HepG2 (cell line): ENCODE results near the gene CTCF. TPM values are rescaled to one million over a fixed set of nuclear protein-coding genes. Genes with fewer than 3 reads are reported as not detected.

Experiments
- ATAC-seq: fragments of 200-7000 bp; cut with Tn5 transposase; 3 replicates; pipeline ENCODE4 v1.9.1; 2020; ENCODE audit warnings: mild to moderate bottlenecking, moderate library complexity
- BruUV-seq: library from RNA; stranded (reverse); fragments of 400-500 nt; replicated peaks from 2 replicates; lab custom pipeline; 2021; lab: Mats Ljungman, UMichigan
- CTCF ChIA-PET: fragments of 300-600 bp; formaldehyde crosslinking; extraction: SDS; loops from one replicate; lab custom pipeline; 2021; ENCODE audit warnings: low total read pairs, inconsistent platforms, low intra/inter-chr PET ratio; lab: Yijun Ruan, JAX
- POLR2A ChIA-PET: fragments of 350-600 bp; sonication (Branson Sonifier 250); formaldehyde crosslinking; loops from one replicate; lab custom pipeline; 2020; ENCODE audit warnings: antibody characterized with exemption, inconsistent platforms; lab: Yijun Ruan, JAX
- DNase-seq: peaks from one replicate; pipeline ENCODE4 v3.0.0-alpha.2; 2015; ENCODE audit warnings: low spot score
- FAIRE-seq: peaks from 3 replicates; lab custom pipeline; 2011; peaks lifted over from hg19 to GRCh38; lab: Jason Lieb, UNC
- H2AFZ ChIP-seq: one replicate; pipeline ENCODE4 v1.6.1; 2011; ENCODE audit warnings: low read length, inconsistent platforms
- H3K27ac ChIP-seq: fragments of 300-600 bp; 3 replicates; pipeline ENCODE4 v1.8.0; 2011; ENCODE audit warnings: mixed run types, mild to moderate bottlenecking, mixed read lengths, low read length, inconsistent platforms; ENCODE audit not compliant: insufficient read depth; ENCODE audit errors: extremely low read length
- H3K27me3 ChIP-seq, 2 experiments: fragments of 200-600 bp in 1 of 2; 2 replicates in 1 of 2; 3 replicates in 1 of 2; pipeline versions ENCODE4 v1.6.0 to v1.8.0; 2011; ENCODE audit warnings: low read length in 2 of 2, mild to moderate bottlenecking in 2 of 2, moderate library complexity in 2 of 2, inconsistent platforms in 1 of 2; ENCODE audit not compliant: insufficient read depth in 2 of 2, control insufficient read depth in 1 of 2
- H3K36me3 ChIP-seq, 2 experiments: fragments of 200-600 bp in 1 of 2; replicated peaks in 1 of 2; 2 replicates in 1 of 2; 3 replicates in 1 of 2; pipeline versions ENCODE4 v1.5.1 to v1.8.0; 2011; ENCODE audit warnings: low read length in 2 of 2, inconsistent platforms in 1 of 2; ENCODE audit not compliant: insufficient read depth in 2 of 2, control insufficient read depth in 1 of 2
- H3K4me1 ChIP-seq: 2 replicates; pipeline ENCODE4 v1.5.1; 2012; ENCODE audit warnings: low read length, inconsistent platforms; ENCODE audit not compliant: insufficient read depth
- H3K4me2 ChIP-seq: 2 replicates; pipeline ENCODE4 v1.6.0; 2011; ENCODE audit warnings: low read depth, low read length, inconsistent platforms
- H3K4me3 ChIP-seq, 3 experiments: fragments of 200-600 bp in 1 of 3; sonication (generic), shearing (Covaris generic) in 1 of 3; replicated peaks in 1 of 3; 2 replicates each; pipeline ENCODE4 v1.5.1; 2011 to 2016; ENCODE audit warnings: low read length in 3 of 3, inconsistent platforms in 2 of 3, low read depth in 2 of 3, mild to moderate bottlenecking in 2 of 3, control low read depth in 1 of 3, mixed read lengths in 1 of 3; ENCODE audit not compliant: insufficient read depth in 1 of 3
- H3K79me2 ChIP-seq: one replicate; pipeline ENCODE4 v1.6.1; 2011; ENCODE audit warnings: low read length, inconsistent platforms; ENCODE audit not compliant: insufficient read depth
- H3K9ac ChIP-seq: 2 replicates; pipeline ENCODE4 v1.6.0; 2011; ENCODE audit warnings: mild to moderate bottlenecking, low read depth, low read length, inconsistent platforms; ENCODE audit not compliant: insufficient read depth
- H3K9me3 ChIP-seq: 2 replicates; pipeline ENCODE4 v1.5.1; 2012; ENCODE audit warnings: mild to moderate bottlenecking, low read length
- H4K20me1 ChIP-seq: 2 replicates; pipeline ENCODE4 v1.6.0; 2011; ENCODE audit warnings: inconsistent platforms, mild to moderate bottlenecking, low read length, moderate library complexity; ENCODE audit not compliant: insufficient read depth
- FOSL1 ChIP-seq: sonication (generic); formaldehyde crosslinking; IDR thresholded peaks from 2 replicates; pipeline ENCODE4 v1.9.0; 2021; ENCODE audit warnings: missing genetic modification reagents, borderline replicate concordance
- GTF2F1 ChIP-seq: fragments of 150-350 bp; IDR thresholded peaks from 2 replicates; pipeline ENCODE4 v1.6.1; 2014; ENCODE audit warnings: low read length
- HDAC1 ChIP-seq: sonication (generic); formaldehyde crosslinking; IDR thresholded peaks from 2 replicates; pipeline ENCODE4 v1.5.1; 2020; ENCODE audit warnings: mild to moderate bottlenecking, missing genetic modification reagents
- MAX ChIP-seq: IDR thresholded peaks from 2 replicates; pipeline ENCODE4 v1.6.1; 2012; ENCODE audit warnings: inconsistent platforms
- PHF8 ChIP-seq: sonication (generic); formaldehyde crosslinking; IDR thresholded peaks from 2 replicates; pipeline ENCODE4 v1.5.0; 2020; ENCODE audit warnings: missing genetic modification reagents
- RAD21 ChIP-seq: fragments of 450-650 bp; formaldehyde crosslinking; IDR thresholded peaks from 2 replicates; pipeline ENCODE4 v1.5.0; 2020; ENCODE audit warnings: mild to moderate bottlenecking
- SKI ChIP-seq: fragments of 450-650 bp; IDR thresholded peaks from one replicate; pipeline ENCODE4 v1.6.1; 2018; ENCODE audit warnings: mild to moderate bottlenecking; ENCODE audit not compliant: partially characterized antibody
- ZBTB40 ChIP-seq, 2 experiments: fragments of 450-650 bp in 1 of 2; sonication (generic) in 1 of 2; formaldehyde crosslinking in 1 of 2; IDR thresholded peaks; 2 replicates each; pipeline versions ENCODE4 v1.6.1 to v1.8.0; 2016 to 2022; ENCODE audit warnings: antibody characterized with exemption in 1 of 2, mild to moderate bottlenecking in 1 of 2, missing genetic modification reagents in 1 of 2
- ZNF629 ChIP-seq: sonication (generic); formaldehyde crosslinking; conservative IDR thresholded peaks from 2 replicates; pipeline ENCODE4 v1.5.0; 2020; ENCODE audit warnings: missing genetic modification reagents
- ZSCAN25 ChIP-seq: sonication (generic); formaldehyde crosslinking; IDR thresholded peaks from 2 replicates; pipeline ENCODE4 v1.8.0; 2022; ENCODE audit warnings: mild to moderate bottlenecking, missing genetic modification reagents
- WGBS: methylation state at CpG from one replicate; pipeline ENCODE4 v1.1.6; 2017; ENCODE audit warnings: low lambda C conversion rate; 5-methylcytosine and 5-hydroxymethylcytosine counted together
- in situ Hi-C: cut with HindIII; loops from 2 replicates; pipeline ENCODE4 v1.10.0; 2017; ENCODE audit warnings: low pct_unique_long_range_greater_than_20kb; ENCODE audit not compliant: extremely low pct_ligation_motif_present
- intact Hi-C: fragments of 100-400 bp; cut with micrococcal nuclease; formaldehyde crosslinking; loops from one replicate; pipeline ENCODE4 v1.10.0; 2022; ENCODE audit not compliant: unreplicated experiment
- polyA plus RNA-seq, 8 experiments: library from polyadenylated mRNA; depleted of rRNA in 3 of 8; stranded (reverse) in 7 of 8; unstranded in 1 of 8; fragments of >200 nt; fragmentation: Illumina TruSeq in 4 of 8; extraction: Trizol in 4 of 8; gene quantifications; 2 replicates each; pipeline versions ENCODE4 v1.2.1 to v1.2.3, GENCODE V29; 2011 to 2016; ENCODE audit warnings: low read depth in 4 of 8, missing spikeins in 1 of 8, mixed read lengths in 1 of 8; ENCODE audit not compliant: insufficient read depth in 1 of 8
- total RNA-seq, 5 experiments: library from RNA; depleted of rRNA; stranded (reverse); fragments of >200 nt; fragmentation: Illumina TruSeq; extraction: Trizol; gene quantifications; 2 replicates each; pipeline ENCODE4 v1.2.3, GENCODE V29; 2016; ENCODE audit warnings: low read depth in 1 of 5
- TF ChIP-seq, protein P1 (sequence below): sonication (generic); formaldehyde crosslinking; IDR thresholded peaks from 2 replicates; pipeline ENCODE4 v1.4.0; 2020; ENCODE audit warnings: missing genetic modification reagents

Gene CTCF
- total and polyA plus RNA-seq, 2 of the 13 experiments (the other 11 are each of a cell fraction or from before 2014, with no cell fraction given): 19.5 to 37.5 TPM

DNA sequence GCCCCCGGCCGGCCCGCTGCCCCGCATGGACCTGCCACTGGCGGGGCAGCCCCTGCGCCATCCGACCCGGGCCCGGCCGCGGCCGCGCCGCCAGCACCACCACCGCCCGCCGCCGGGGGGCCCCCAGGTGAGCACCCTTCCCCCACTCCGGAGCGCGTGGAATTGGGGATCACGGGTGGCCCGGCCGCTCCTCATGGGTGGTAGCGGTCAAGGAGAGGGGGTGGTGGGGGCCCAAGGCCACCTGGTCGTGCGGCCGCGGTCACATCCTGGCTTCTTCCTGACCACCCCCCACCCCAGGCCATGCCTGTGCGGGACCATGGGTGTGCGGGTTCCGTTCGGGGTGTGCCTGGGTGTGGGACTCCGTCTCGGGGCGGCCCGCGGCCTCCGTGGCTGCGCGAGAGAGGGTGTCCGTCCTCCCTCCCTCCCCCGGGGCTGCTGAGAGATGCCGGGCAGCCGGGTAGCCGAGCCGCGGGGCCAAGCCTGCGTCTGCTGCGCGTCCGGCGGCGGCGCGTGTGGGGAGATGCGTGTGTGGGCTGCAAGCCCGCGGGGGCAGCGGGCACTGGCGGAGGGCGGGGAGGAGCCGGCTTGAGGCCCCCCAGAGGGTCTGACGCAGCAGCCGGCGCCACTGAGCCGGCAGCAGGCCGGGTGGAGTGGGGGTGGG is 90.9 kb downstream of the CTCF start:
- Histone ChIP-seq H3K36me3 (peaks cover 5% of the 10 kb centered on the region in 2 experiments; a peak in 3 of 5 replicates), H2AFZ (no peak overlapping the region), H3K4me1 (peaks cover 20% of the 10 kb centered on the region; the same call in 1 of the 2 replicates), H4K20me1 (peaks cover 11% of the 10 kb centered on the region), H3K9me3 (no peaks in the 10 kb centered on the region), H3K4me3 (peak overlapping the region; percentile 59 to 78 (median 76)), H3K9ac (peak overlapping the region; percentile 30; the same call in 1 of the 2 replicates), H3K79me2 (no peaks in the 10 kb centered on the region), H3K27me3 (peaks cover 5 to 56% of the 10 kb centered on the region in 2 experiments), H3K4me2 (peak overlapping the region; percentile 92), H3K27ac (no peak overlapping the region)
- FAIRE-seq: no peak
- peak; percentile 32 for ATAC-seq
- POLR2A ChIA-PET: no interaction called here
- in situ Hi-C loops: no loop called here
- intact Hi-C loops: no loop called here
- no peak for DNase-seq
- CTCF ChIA-PET: interaction anchor here (1.6 kb wide), 1 partner anchor 15 kb away, joined by 8 read pairs; no protein-coding TSS in a partner anchor
- BruUV-seq: no TSS peak
- WGBS: 0% methylated on average over 7 of the region's 68 CpGs
- TF ChIP-seq PHF8: 0 out of 2 replicates have a peak, but pooled peaks have one; percentile 30
- TF ChIP-seq FOSL1 (CRISPR knock-in tag): no peak
- peak; percentile 42; the same call in 1 of the 2 replicates for TF ChIP-seq RAD21 (CRISPR knock-in tag)
- no peak for TF ChIP-seq GTF2F1
- TF ChIP-seq ZSCAN25 (CRISPR knock-in tag): 0 out of 2 replicates have a peak, but pooled peaks have one; percentile 9
- 0 out of 2 replicates have a peak, but pooled peaks have one; percentile 12 for TF ChIP-seq HDAC1 (CRISPR knock-in tag)
- no peak for TF ChIP-seq ZBTB40 (IDR thresholded peaks at IDR 0.05)
- no peak for TF ChIP-seq ZBTB40 (CRISPR knock-in tag; IDR thresholded peaks at IDR 0.05)
- peak; percentile 15 for TF ChIP-seq SKI
- TF ChIP-seq MAX: peak; percentile 38; the same call in 1 of the 2 replicates
- TF ChIP-seq, protein P1, sequence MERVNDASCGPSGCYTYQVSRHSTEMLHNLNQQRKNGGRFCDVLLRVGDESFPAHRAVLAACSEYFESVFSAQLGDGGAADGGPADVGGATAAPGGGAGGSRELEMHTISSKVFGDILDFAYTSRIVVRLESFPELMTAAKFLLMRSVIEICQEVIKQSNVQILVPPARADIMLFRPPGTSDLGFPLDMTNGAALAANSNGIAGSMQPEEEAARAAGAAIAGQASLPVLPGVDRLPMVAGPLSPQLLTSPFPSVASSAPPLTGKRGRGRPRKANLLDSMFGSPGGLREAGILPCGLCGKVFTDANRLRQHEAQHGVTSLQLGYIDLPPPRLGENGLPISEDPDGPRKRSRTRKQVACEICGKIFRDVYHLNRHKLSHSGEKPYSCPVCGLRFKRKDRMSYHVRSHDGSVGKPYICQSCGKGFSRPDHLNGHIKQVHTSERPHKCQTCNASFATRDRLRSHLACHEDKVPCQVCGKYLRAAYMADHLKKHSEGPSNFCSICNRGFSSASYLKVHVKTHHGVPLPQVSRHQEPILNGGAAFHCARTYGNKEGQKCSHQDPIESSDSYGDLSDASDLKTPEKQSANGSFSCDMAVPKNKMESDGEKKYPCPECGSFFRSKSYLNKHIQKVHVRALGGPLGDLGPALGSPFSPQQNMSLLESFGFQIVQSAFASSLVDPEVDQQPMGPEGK (CRISPR knock-in tag): peak; percentile 25; the same call in 1 of the 2 replicates
- no peak for TF ChIP-seq ZNF629 (CRISPR knock-in tag)
